GM23248 (cell line): Measurements from ENCODE around the gene RARB.

Experiments
- EZH2 ChIP-seq: fragments of 200-600 bp; sonication (generic); IDR thresholded peaks from 2 replicates; pipeline ENCODE4 v1.6.1; 2018; ENCODE audit warnings: antibody characterized with exemption, mild to moderate bottlenecking; ENCODE audit not compliant: insufficient read depth, poor library complexity, severe bottlenecking
- EZH2phosphoT487 ChIP-seq: fragments of 200-600 bp; sonication (generic); IDR thresholded peaks from 2 replicates; pipeline ENCODE4 v1.6.1; 2018; ENCODE audit warnings: antibody characterized with exemption, moderate library complexity, mild to moderate bottlenecking, low read depth; ENCODE audit not compliant: insufficient read depth

- no peak for TF ChIP-seq EZH2
- no peak for TF ChIP-seq EZH2phosphoT487
These were observed 75.8 kb downstream of the RARB start for GRCh38 chr3:25503898-25504301.
